Measurements from ENCODE around the gene FBXW8. TPM values are rescaled to one million over a fixed set of nuclear protein-coding genes. Genes with fewer than 3 reads are reported as not detected.

FBXW8 gene
- total and polyA plus RNA-seq, 2 donors (not counting 1 experiment from before 2014, with no cell fraction given): 11.7 to 20.9 TPM

DNA sequence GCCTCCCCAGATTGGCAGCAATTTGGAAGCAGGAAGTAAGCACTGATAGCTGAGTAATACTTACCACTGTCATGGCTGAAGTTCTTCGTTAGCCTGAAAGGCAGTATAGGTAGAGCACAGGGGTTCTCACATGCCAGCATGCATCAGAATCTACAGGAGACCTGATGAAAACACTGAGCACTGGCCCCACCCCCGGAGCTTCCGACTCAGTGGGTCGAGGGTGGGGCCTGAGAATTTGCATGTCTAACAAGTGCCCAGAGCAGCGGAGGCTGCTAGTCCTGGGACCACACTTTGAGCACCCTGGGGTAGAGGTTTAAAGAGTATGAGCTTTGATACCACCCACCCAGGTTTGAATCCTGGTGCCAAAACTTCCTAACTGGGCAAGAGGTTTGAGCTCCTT, 89.6 kb downstream of the FBXW8 start:
- Histone ChIP-seq H3K4me3 (replicated peaks in 1 of 4; ENCODE audit: control extremely low read depth in 1 of 4, insufficient read depth in 1 of 4, low read depth in 3 of 4, low read length in 4 of 4) (no peak overlapping the region), H3K27me3 (ENCODE audit: control insufficient read depth, insufficient read depth, low read length) (no peaks in the 10 kb centered on the region), H2AFZ (ENCODE audit: low read length) (no peak overlapping the region), H3K4me1 (ENCODE audit: control insufficient read depth, extremely low read depth, insufficient read depth, low read length) (no peaks in the 10 kb centered on the region), H4K20me1 (ENCODE audit: control insufficient read depth, extremely low read depth, insufficient read depth, low read length) (no peaks in the 10 kb centered on the region), H3K4me2 (ENCODE audit: extremely low read depth, insufficient read depth, low read length) (no peak overlapping the region), H3K9ac (ENCODE audit: insufficient read depth, low read length) (no peak overlapping the region), H3K79me2 (ENCODE audit: control insufficient read depth, insufficient read depth, low read length) (no peaks in the 10 kb centered on the region), H3K36me3 (ENCODE audit: control insufficient read depth, insufficient read depth, low read length) (peaks cover 6% of the 10 kb centered on the region), H3K27ac (ENCODE audit: insufficient read depth, low read length) (no peak overlapping the region), H3K9me3 (ENCODE audit: control insufficient read depth, insufficient read depth, low read depth, low read length) (no peaks in the 10 kb centered on the region)
- DNase-seq (ENCODE audit: low read depth in 2 of 2): no peak
- no peak for TF ChIP-seq EZH2 (IDR thresholded peaks at IDR 0.05; ENCODE audit: low read length, missing control alignments)
- TF ChIP-seq CTCF (conservative IDR thresholded peaks at IDR 0.05 in 1 of 2, IDR thresholded peaks at IDR 0.05 in 1 of 2; ENCODE audit: low read depth in 1 of 2, low read length in 2 of 2): no peak

GRCh38 chr12:117002051-117002817, 91.5 kb downstream of the FBXW8 start:
- Histone ChIP-seq H3K79me2 (ENCODE audit: control insufficient read depth, insufficient read depth, low read length) (no peaks in the 10 kb centered on the region), H3K27ac (ENCODE audit: insufficient read depth, low read length) (no peak overlapping the region), H3K27me3 (ENCODE audit: control insufficient read depth, insufficient read depth, low read length) (no peaks in the 10 kb centered on the region), H3K9me3 (ENCODE audit: control insufficient read depth, insufficient read depth, low read depth, low read length) (no peaks in the 10 kb centered on the region), H3K4me1 (ENCODE audit: control insufficient read depth, extremely low read depth, insufficient read depth, low read length) (no peaks in the 10 kb centered on the region), H3K4me2 (ENCODE audit: extremely low read depth, insufficient read depth, low read length) (no peak overlapping the region), H3K4me3 (replicated peaks in 1 of 4; ENCODE audit: control extremely low read depth in 1 of 4, insufficient read depth in 1 of 4, low read depth in 3 of 4, low read length in 4 of 4) (no peak overlapping the region), H3K9ac (ENCODE audit: insufficient read depth, low read length) (no peak overlapping the region), H3K36me3 (ENCODE audit: control insufficient read depth, insufficient read depth, low read length) (peaks cover 13% of the 10 kb centered on the region), H2AFZ (ENCODE audit: low read length) (no peak overlapping the region), H4K20me1 (ENCODE audit: control insufficient read depth, extremely low read depth, insufficient read depth, low read length) (no peaks in the 10 kb centered on the region)
- peak; percentile 42 to 47 for DNase-seq (ENCODE audit: low read depth in 2 of 2)
- TF ChIP-seq EZH2 (IDR thresholded peaks at IDR 0.05; ENCODE audit: low read length, missing control alignments) (no peak), CTCF (conservative IDR thresholded peaks at IDR 0.05 in 1 of 2, IDR thresholded peaks at IDR 0.05 in 1 of 2; ENCODE audit: low read depth in 1 of 2, low read length in 2 of 2) (no peak)

DNA sequence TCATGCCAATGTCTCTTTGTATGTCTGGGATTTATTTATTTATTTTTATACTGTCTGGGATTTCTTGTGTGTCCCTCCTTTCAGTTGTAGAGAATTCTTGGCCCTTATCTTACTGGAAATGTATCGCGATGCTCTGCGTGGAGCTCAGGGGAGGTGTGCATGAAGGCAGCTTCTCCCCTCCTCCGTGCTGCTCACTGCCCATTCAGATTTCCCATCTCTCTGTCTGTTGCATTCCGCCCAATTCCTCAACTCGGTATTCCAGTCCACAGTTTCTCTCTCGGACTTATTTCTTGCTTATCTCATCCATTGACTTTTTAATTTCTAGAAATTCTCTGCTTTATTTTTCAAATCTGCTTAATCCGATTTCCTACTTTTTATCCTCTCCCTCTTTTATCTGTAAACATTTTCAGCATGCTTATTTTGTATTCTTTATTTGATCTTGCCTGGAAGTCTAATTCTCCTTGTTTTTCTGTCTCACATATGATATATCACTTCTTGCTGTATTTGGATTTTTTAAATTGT, 93.2 kb downstream of the FBXW8 start:
- H3K9ac ChIP-seq (ENCODE audit: insufficient read depth, low read length): no peak overlapping the region
- TF ChIP-seq CTCF (conservative IDR thresholded peaks at IDR 0.05 in 1 of 2, IDR thresholded peaks at IDR 0.05 in 1 of 2; ENCODE audit: low read depth in 1 of 2, low read length in 2 of 2) (no peak), EZH2 (IDR thresholded peaks at IDR 0.05; ENCODE audit: low read length, missing control alignments) (no peak)
- H3K4me3 ChIP-seq (replicated peaks in 1 of 4; ENCODE audit: control extremely low read depth in 1 of 4, insufficient read depth in 1 of 4, low read depth in 3 of 4, low read length in 4 of 4): no peak overlapping the region
- no peaks in the 10 kb centered on the region for H3K9me3 ChIP-seq (ENCODE audit: control insufficient read depth, insufficient read depth, low read depth, low read length)
- H3K4me1 ChIP-seq (ENCODE audit: control insufficient read depth, extremely low read depth, insufficient read depth, low read length): no peaks in the 10 kb centered on the region
- no peak for DNase-seq (ENCODE audit: low read depth in 2 of 2)
- no peaks in the 10 kb centered on the region for H3K27me3 ChIP-seq (ENCODE audit: control insufficient read depth, insufficient read depth, low read length)
- H2AFZ ChIP-seq (ENCODE audit: low read length): no peak overlapping the region
- H3K79me2 ChIP-seq (ENCODE audit: control insufficient read depth, insufficient read depth, low read length): no peaks in the 10 kb centered on the region
- no peaks in the 10 kb centered on the region for H4K20me1 ChIP-seq (ENCODE audit: control insufficient read depth, extremely low read depth, insufficient read depth, low read length)
- H3K36me3 ChIP-seq (ENCODE audit: control insufficient read depth, insufficient read depth, low read length): peaks cover 13% of the 10 kb centered on the region
- no peak overlapping the region for H3K27ac ChIP-seq (ENCODE audit: insufficient read depth, low read length)
- H3K4me2 ChIP-seq (ENCODE audit: extremely low read depth, insufficient read depth, low read length): no peak overlapping the region
